ENCODE results near the gene STK36. TPM values are rescaled to one million over a fixed set of nuclear protein-coding genes. Genes with fewer than 3 reads are reported as not detected.

Gene STK36
- total RNA-seq, 1 donor from 2014 or later, result 75.1 TPM

GRCh38 chr2:218716070-218716469 lies 44.2 kb downstream of the STK36 start:
- Mint-ChIP-seq H3K4me3 (ENCODE audit: unreplicated experiment) (no peak overlapping the region), H3K36me3 (ENCODE audit: low read depth, unreplicated experiment) (peaks cover 15% of the 10 kb centered on the region), H3K4me1 (ENCODE audit: unreplicated experiment) (peaks cover 14% of the 10 kb centered on the region), H3K27me3 (ENCODE audit: unreplicated experiment) (peaks cover 4% of the 10 kb centered on the region), H3K27ac (ENCODE audit: unreplicated experiment) (no peak overlapping the region), H3K9me3 (ENCODE audit: unreplicated experiment) (no peaks in the 10 kb centered on the region)
- no peak for TF ChIP-seq CTCF (IDR thresholded peaks at IDR 0.05; ENCODE audit: unreplicated experiment)
- no peak for DNase-seq (ENCODE audit: low spot score)

GRCh38 chr2:218717262-218717661 lies 45.4 kb downstream of the STK36 start:
- Mint-ChIP-seq H3K36me3 (ENCODE audit: low read depth, unreplicated experiment) (peaks cover 11% of the 10 kb centered on the region), H3K27ac (ENCODE audit: unreplicated experiment) (peak overlapping the region; percentile 49), H3K4me1 (ENCODE audit: unreplicated experiment) (peaks cover 9% of the 10 kb centered on the region), H3K9me3 (ENCODE audit: unreplicated experiment) (no peaks in the 10 kb centered on the region), H3K4me3 (ENCODE audit: unreplicated experiment) (no peak overlapping the region), H3K27me3 (ENCODE audit: unreplicated experiment) (peaks cover under 1% of the 10 kb centered on the region)
- no peak for DNase-seq (ENCODE audit: low spot score)
- no peak for TF ChIP-seq CTCF (IDR thresholded peaks at IDR 0.05; ENCODE audit: unreplicated experiment)

DNA sequence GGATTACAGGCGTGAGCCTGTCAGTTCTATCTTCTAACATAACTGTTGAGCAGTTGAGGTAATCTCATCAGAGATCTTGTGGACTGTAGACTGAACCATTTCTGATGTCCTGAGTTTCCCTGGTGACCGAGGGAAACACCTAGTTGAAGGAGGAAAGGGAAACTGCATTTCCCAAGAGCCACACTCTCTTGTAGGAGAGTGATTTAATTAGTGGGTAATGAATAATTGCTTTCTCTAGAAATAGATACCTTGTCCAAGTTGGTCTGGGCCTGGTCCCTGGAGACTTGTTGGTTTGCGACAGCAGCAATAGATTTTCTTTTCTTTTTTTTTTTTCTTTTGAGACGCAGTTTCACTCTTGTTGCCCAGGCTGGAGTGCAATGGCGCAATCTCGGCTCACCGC lies 46.2 kb downstream of the STK36 start:
- H3K9me3 Mint-ChIP-seq (ENCODE audit: unreplicated experiment), result no peaks in the 10 kb centered on the region
- peaks cover 3% of the 10 kb centered on the region for H3K27me3 Mint-ChIP-seq (ENCODE audit: unreplicated experiment)
- TF ChIP-seq CTCF (IDR thresholded peaks at IDR 0.05; ENCODE audit: unreplicated experiment), result no peak
- peaks cover 17% of the 10 kb centered on the region for H3K4me1 Mint-ChIP-seq (ENCODE audit: unreplicated experiment)
- H3K4me3 Mint-ChIP-seq (ENCODE audit: unreplicated experiment), result no peak overlapping the region
- DNase-seq (ENCODE audit: low spot score), result no peak
- peaks cover 11% of the 10 kb centered on the region for H3K36me3 Mint-ChIP-seq (ENCODE audit: low read depth, unreplicated experiment)
- H3K27ac Mint-ChIP-seq (ENCODE audit: unreplicated experiment), result peak overlapping the region; percentile 49

DNA sequence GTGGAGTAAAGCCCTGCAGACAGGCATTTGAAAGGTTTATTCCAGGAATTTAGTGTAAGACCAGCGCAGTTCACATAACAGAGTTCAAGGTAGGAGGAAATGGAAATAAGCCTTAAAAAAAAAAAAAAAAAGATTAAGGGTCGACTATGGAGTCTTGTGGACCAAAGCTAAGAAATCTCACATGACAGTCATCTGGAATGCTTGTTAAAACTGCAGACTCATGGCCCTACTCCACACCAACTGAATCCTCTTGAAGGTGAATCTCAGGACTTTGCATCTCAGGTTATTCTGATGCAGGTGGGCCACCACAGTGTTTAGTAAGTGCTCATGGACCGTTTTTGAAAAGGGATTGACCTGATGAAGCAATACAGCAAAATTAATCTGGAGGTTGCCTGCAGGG lies 47.6 kb downstream of the STK36 start:
- no peak for DNase-seq (ENCODE audit: low spot score)
- Mint-ChIP-seq H3K27me3 (ENCODE audit: unreplicated experiment) (peaks cover 3% of the 10 kb centered on the region), H3K36me3 (ENCODE audit: low read depth, unreplicated experiment) (peaks cover 11% of the 10 kb centered on the region), H3K27ac (ENCODE audit: unreplicated experiment) (no peak overlapping the region), H3K9me3 (ENCODE audit: unreplicated experiment) (no peaks in the 10 kb centered on the region), H3K4me1 (ENCODE audit: unreplicated experiment) (peaks cover 16% of the 10 kb centered on the region), H3K4me3 (ENCODE audit: unreplicated experiment) (no peak overlapping the region)
- no peak for TF ChIP-seq CTCF (IDR thresholded peaks at IDR 0.05; ENCODE audit: unreplicated experiment)

DNA sequence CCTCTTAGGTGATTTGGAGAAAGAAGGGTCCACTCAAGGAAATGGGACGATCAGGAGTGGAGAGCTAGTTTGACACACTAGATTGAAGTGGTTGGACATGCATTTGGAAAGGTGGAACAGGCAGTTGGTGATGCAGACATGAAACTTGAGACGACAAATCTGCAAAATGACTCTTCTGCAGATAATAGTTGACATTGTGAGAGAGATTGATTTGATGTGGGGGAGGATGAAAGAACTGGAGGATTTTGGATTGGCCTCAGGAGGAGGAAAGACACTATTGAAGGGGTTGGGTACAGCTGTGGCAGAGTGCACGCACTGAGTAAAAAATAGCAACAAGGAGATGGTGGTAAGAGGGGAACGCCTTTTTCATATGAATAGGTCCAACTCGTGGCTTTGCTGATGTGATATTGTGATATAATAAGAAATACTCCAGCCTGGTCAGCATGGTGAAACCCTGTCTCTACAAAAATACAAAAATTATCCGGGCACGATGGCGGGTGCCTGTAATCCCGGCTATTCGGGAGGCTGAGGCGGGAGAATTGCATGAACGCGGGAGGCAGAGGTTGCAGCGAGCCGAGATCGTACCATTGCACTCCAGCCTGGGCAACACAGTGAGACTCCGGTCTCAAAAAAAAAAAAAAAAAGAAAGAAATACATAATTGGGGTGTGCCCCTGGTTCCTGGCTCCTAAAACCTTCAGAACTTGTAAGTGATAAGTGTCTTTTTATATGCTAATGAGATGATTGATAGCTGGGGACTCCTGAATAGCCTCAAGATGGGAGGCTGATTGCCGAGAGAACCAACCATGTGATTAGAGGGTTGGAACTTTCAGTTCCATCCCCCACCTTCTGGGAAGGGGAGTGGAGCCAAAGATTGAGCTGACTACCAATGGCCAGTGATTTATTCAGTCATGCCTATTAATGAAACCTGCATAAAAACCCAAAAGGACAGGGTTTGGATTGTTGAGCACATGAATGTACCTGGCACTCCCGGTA lies 48.5 kb downstream of the STK36 start:
- Mint-ChIP-seq H3K4me3 (ENCODE audit: unreplicated experiment) (no peak overlapping the region), H3K27me3 (ENCODE audit: unreplicated experiment) (peaks cover 3% of the 10 kb centered on the region), H3K27ac (ENCODE audit: unreplicated experiment) (no peak overlapping the region), H3K36me3 (ENCODE audit: low read depth, unreplicated experiment) (peaks cover 11% of the 10 kb centered on the region), H3K4me1 (ENCODE audit: unreplicated experiment) (peaks cover 16% of the 10 kb centered on the region), H3K9me3 (ENCODE audit: unreplicated experiment) (no peaks in the 10 kb centered on the region)
- DNase-seq (ENCODE audit: low spot score), result no peak
- no peak for TF ChIP-seq CTCF (IDR thresholded peaks at IDR 0.05; ENCODE audit: unreplicated experiment)
